Pancreas (tissue), 10 donors: Measurements from ENCODE around the gene COL15A1. TPM values are rescaled to one million over a fixed set of nuclear protein-coding genes. Genes with fewer than 3 reads are reported as not detected.

ENCODE experiments used
- ATAC-seq, 4 donors: fragments of 200-7000 bp; cut with Tn5 transposase; one replicate each; pipeline versions ENCODE4 v1.8.0 to v1.9.1; 2020; ENCODE audit warnings: mild to moderate bottlenecking in 4 of 4, moderate library complexity in 4 of 4
- DNase-seq, 6 donors: peaks; one replicate each; pipeline ENCODE4 v3.0.0-alpha.2; 2020
- FAIRE-seq: peaks from 2 replicates; lab custom pipeline; 2012; peaks lifted over from hg19 to GRCh38; lab: Jason Lieb, UNC
- H3K27ac ChIP-seq, 4 donors: fragments of 200-600 bp; sonication (generic); 1 replicate in 3 of 4; 2 replicates in 1 of 4; pipeline versions ENCODE4 v1.5.0 to v1.8.0; 2020
- H3K27me3 ChIP-seq, 4 donors: fragments of 200-600 bp; one replicate each; pipeline ENCODE4 v1.8.0; 2021
- H3K36me3 ChIP-seq, 3 donors: fragments of 200-600 bp; sonication (generic) in 1 of 3; one replicate each; pipeline versions ENCODE4 v1.5.0 to v1.8.0; 2020 to 2021
- H3K4me1 ChIP-seq, 3 donors: fragments of 200-600 bp; one replicate each; pipeline ENCODE4 v1.8.0; 2021
- H3K4me3 ChIP-seq, 4 donors: fragments of 200-600 bp; sonication (generic) in 2 of 4; one replicate each; pipeline versions ENCODE4 v1.5.0 to v1.8.0; 2020 to 2021
- H3K9me3 ChIP-seq, 4 donors: fragments of 200-600 bp; one replicate each; pipeline ENCODE4 v1.8.0; 2021
- CTCF ChIP-seq, 4 donors: fragments of 200-600 bp; sonication (generic) in 3 of 4; IDR thresholded peaks; one replicate each; pipeline versions ENCODE4 v1.5.0 to v1.8.0; 2021; ENCODE audit warnings: antibody characterized with exemption in 4 of 4
- WGBS, 2 donors: extraction: QIAGEN DNeasy Blood & Tissue Kit; methylation state at CpG; one replicate each; pipeline ENCODE4 v1.1.7; 2013; 5-methylcytosine and 5-hydroxymethylcytosine counted together
- intact Hi-C, 3 donors: fragments of 100-400 bp; cut with DNase I; formaldehyde crosslinking; loops; one replicate each; pipeline versions ENCODE4 v1.11.1 to v1.14.2; 2022
- polyA plus RNA-seq, 2 donors: library from polyadenylated mRNA; stranded (reverse); fragments of 200-250 nt; gene quantifications; one replicate each; pipeline ENCODE4 v1.2.3, GENCODE V29; 2013
- total RNA-seq, 6 donors: library from RNA; stranded (reverse); fragmentation: NEBNext Ultra II Directional in 4 of 6; extraction: Animal tissue kit (Norgen Biotek cat#: 25700) in 4 of 6; gene quantifications; one replicate each; pipeline versions ENCODE4 v1.2.1 to v1.2.4, GENCODE V29; 2021 to 2023
- donor health status: healthy with polysubstance abuse.
- donor health status: DM: no; HTN: no; CAD: no; lungs with moderate emphysema.
- donor health status: DM: no; HTN: no; CAD: no.
- donor health status: control.
- donor health status: control.
- donor health status: Bipolar disorder and iron deficiency.
- donor health status: DM: yes; HTN: yes; CAD: no.
- donor health status: DM: no; HTN: no; CAD: no.
- donor health status: DM: no; HTN: no; CAD: no.
- donor health status: DM: yes; HTN: yes; CAD: no.

Gene COL15A1
- total and polyA plus RNA-seq, 8 donors, result 6.7 to 43.4 (median 10.4) TPM

GRCh38 chr9:99000476-99001395 lies 57.0 kb downstream of the COL15A1 start:
- H3K36me3 ChIP-seq, result no peaks in the 10 kb centered on the region
- intact Hi-C loops, result loop anchor here (5.0 to 10.0 kb wide), 3 partner anchors 134 to 148 kb away; no protein-coding TSS in a partner anchor
- peak in 2 of 4 donors; percentile 33 to 43 for TF ChIP-seq CTCF (IDR thresholded peaks at IDR 0.05)
- H3K9me3 ChIP-seq, result no peaks in the 10 kb centered on the region
- peaks cover 0 to 4% (median 0%) of the 10 kb centered on the region in 3 donors for H3K4me1 ChIP-seq
- peak in 1 of 6 donors; percentile 35 for DNase-seq
- no peaks in the 10 kb centered on the region for H3K27me3 ChIP-seq
- WGBS, 2 donors, result 81% methylated on average over 5 of the region's 5 CpGs
- no peak overlapping the region for H3K4me3 ChIP-seq
- H3K27ac ChIP-seq, result no peak overlapping the region
- peak in 3 of 4 donors; percentile 48 to 58 (median 49) for ATAC-seq
- FAIRE-seq, result no peak

- TF ChIP-seq CTCF (IDR thresholded peaks at IDR 0.05), result no peak
- DNase-seq, result no peak
- intact Hi-C loops, result loop anchor here (5.0 to 10.0 kb wide), 3 partner anchors 133 to 150 kb away; no protein-coding TSS in a partner anchor
- Histone ChIP-seq H3K27ac (no peak overlapping the region), H3K9me3 (no peaks in the 10 kb centered on the region), H3K36me3 (no peaks in the 10 kb centered on the region), H3K27me3 (no peaks in the 10 kb centered on the region), H3K4me1 (peaks cover 0 to 4% (median 0%) of the 10 kb centered on the region in 3 donors), H3K4me3 (no peak overlapping the region)
- WGBS, 2 donors, result 89 to 97% methylated on average over 2 of the region's 2 CpGs
- ATAC-seq, result no peak
- FAIRE-seq, result no peak
Measured at GRCh38 chr9:99001892-99002291, 58.2 kb downstream of the COL15A1 start.

GRCh38 chr9:99002706-99003105 lies 59.0 kb downstream of the COL15A1 start:
- Histone ChIP-seq H3K36me3 (no peaks in the 10 kb centered on the region), H3K9me3 (no peaks in the 10 kb centered on the region), H3K27ac (no peak overlapping the region), H3K27me3 (no peaks in the 10 kb centered on the region), H3K4me1 (peaks cover 0 to 4% (median 0%) of the 10 kb centered on the region in 3 donors), H3K4me3 (no peak overlapping the region)
- FAIRE-seq, result no peak
- intact Hi-C loops, result loop anchor here (5.0 to 10.0 kb wide), 3 partner anchors 132 to 150 kb away; no protein-coding TSS in a partner anchor
- no peak for TF ChIP-seq CTCF (IDR thresholded peaks at IDR 0.05)
- no peak for ATAC-seq
- no peak for DNase-seq

- DNase-seq (no peak), ATAC-seq (no peak), FAIRE-seq (no peak)
- Histone ChIP-seq H3K4me3 (no peak overlapping the region), H3K27me3 (no peaks in the 10 kb centered on the region), H3K36me3 (no peaks in the 10 kb centered on the region), H3K27ac (no peak overlapping the region), H3K4me1 (peaks cover 0 to 4% (median 0%) of the 10 kb centered on the region in 3 donors), H3K9me3 (no peaks in the 10 kb centered on the region)
- intact Hi-C loops, result loop anchor here (5.0 to 10.0 kb wide), 3 partner anchors 131 to 151 kb away; no protein-coding TSS in a partner anchor
- 91 to 100% methylated on average over 5 of the region's 5 CpGs for WGBS, 2 donors
- no peak for TF ChIP-seq CTCF (IDR thresholded peaks at IDR 0.05)
Measured at GRCh38 chr9:99003308-99003707, 59.6 kb downstream of the COL15A1 start.
